Subcutaneous preadipocyte (primary cell): Measurements from ENCODE around the gene DNA2. TPM values are rescaled to one million over a fixed set of nuclear protein-coding genes. Genes with fewer than 3 reads are reported as not detected.

Source experiments
- small RNA-seq: library from RNA; depleted of rRNA; stranded (forward); fragments of <200 nt; gene quantifications from one replicate; pipeline ENCODE3, GENCODE V24; 2012
- total RNA-seq: library from RNA; depleted of rRNA; stranded (reverse); fragments of >200 nt; gene quantifications from 2 replicates; pipeline ENCODE4 v1.2.3, GENCODE V29; 2012

The DNA2 gene, protein sequence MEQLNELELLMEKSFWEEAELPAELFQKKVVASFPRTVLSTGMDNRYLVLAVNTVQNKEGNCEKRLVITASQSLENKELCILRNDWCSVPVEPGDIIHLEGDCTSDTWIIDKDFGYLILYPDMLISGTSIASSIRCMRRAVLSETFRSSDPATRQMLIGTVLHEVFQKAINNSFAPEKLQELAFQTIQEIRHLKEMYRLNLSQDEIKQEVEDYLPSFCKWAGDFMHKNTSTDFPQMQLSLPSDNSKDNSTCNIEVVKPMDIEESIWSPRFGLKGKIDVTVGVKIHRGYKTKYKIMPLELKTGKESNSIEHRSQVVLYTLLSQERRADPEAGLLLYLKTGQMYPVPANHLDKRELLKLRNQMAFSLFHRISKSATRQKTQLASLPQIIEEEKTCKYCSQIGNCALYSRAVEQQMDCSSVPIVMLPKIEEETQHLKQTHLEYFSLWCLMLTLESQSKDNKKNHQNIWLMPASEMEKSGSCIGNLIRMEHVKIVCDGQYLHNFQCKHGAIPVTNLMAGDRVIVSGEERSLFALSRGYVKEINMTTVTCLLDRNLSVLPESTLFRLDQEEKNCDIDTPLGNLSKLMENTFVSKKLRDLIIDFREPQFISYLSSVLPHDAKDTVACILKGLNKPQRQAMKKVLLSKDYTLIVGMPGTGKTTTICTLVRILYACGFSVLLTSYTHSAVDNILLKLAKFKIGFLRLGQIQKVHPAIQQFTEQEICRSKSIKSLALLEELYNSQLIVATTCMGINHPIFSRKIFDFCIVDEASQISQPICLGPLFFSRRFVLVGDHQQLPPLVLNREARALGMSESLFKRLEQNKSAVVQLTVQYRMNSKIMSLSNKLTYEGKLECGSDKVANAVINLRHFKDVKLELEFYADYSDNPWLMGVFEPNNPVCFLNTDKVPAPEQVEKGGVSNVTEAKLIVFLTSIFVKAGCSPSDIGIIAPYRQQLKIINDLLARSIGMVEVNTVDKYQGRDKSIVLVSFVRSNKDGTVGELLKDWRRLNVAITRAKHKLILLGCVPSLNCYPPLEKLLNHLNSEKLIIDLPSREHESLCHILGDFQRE
- total RNA-seq = 9.6 and 11.7 TPM in 2 replicates

DNA sequence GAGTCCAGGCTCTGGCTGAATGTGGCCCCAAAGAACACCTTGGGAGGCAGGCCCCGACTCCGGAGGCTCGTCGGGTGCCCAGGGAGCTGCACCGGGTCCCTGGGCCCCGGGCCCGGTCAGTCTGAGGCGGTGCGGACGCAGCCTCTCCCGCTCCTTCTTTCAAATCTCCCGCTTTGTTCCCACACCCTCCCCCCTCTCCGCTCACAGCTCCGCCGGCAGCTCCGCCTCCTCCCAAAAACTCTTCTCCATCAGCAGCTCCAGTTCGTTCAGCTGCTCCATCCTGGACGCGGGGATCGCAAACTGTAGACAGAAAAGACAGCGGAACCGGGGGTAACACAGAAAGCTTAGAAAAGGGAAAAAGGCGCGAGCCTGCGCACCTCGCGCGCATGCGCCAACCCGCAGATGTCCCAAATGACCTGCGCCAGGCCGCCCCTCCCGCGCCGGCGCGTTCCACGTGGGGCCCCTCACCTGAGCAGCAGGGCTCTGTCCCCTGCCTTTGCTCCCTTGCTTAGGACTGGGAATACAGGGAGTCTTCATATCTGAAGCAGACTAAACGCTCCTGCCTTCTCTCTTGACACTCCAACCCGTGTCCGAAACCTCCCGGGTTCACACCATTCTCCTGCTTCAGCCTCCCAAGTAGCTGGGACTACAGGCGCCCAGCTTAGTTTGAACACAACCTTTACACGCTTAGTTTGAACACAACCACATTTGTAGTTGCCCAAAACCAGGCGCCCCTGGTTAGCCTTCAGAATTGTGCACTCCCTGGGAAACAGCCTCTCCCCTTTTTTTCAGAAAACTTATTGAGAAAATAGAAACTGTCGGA, at the start of gene DNA2:
DNA2 (minus strand) TSS at position 388 of the 823 bp plus-strand sequence; CDS start at position 279, 109 bp downstream.

DNA sequence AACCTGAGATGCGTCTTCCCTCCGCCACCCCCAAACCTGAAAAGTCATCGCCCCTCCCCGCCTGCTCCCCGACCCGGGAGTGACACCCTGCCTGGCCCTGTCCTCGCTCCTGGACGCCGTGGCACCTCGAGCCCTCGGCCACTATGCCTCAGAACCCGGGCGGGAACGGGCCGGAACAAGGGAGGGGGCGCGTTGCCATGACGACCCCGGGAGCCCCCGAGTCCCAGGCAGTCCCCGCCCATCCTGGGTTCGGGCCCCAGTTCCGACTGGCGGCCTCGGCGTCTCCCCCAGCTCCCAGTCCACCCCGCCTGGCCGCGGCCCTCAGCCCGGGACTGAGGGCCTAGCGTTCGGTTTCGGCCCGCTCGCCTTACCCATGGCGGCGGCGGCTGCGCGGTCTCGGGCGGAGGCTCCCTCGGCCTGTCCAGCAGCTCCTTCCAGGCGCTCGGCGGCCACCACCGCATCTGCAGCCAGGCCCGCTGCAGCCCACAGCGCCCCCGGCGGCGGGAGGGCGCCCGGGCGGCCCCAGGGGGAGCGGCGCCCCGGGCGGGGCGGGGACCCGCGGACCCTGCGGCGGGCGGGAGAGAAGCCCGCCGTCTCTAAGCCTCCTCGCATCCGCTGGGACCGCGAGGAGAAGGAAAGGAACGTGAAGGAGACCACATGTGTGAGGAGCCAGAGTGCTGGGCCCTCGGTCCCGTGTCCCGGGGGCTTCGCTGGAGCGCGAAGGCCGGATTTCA, 64.8 kb downstream of the DNA2 start, which contains the start of gene RUFY2:
RUFY2 (minus strand) TSS at position 463 of the 734 bp plus-strand sequence; CDS start at position 375, 88 bp downstream.

Small RNA genes lying within 50 kb of the gene (small RNA-seq; reads per million reads assigned to genes)
- gene RF00019 = not detected
- not detected for gene RNA5SP319

Other genes starting within 250 kb of the DNA2 start
- under 0.01 TPM in 1 of 2 replicates, not detected in the other for gene ATOH7, start 239.9 kb downstream of the DNA2 start, total RNA-seq
- gene HNRNPH3, start 139.9 kb downstream of the DNA2 start, total RNA-seq = 11.8 and 15.4 TPM in 2 replicates
- gene PBLD, start 139.0 kb downstream of the DNA2 start, total RNA-seq = 2.2 and 2.9 TPM in 2 replicates
- 23.1 and 27.0 TPM in 2 replicates for gene RUFY2, start 64.7 kb downstream of the DNA2 start, total RNA-seq
- gene SLC25A16, start 55.5 kb upstream of the DNA2 start, total RNA-seq = 12.5 and 19.7 TPM in 2 replicates
- 4.4 and 4.5 TPM in 2 replicates for gene TET1, start 88.4 kb upstream of the DNA2 start, total RNA-seq
- 41.9 and 52.8 TPM in 2 replicates for gene CCAR1, start 249.3 kb upstream of the DNA2 start, total RNA-seq